ENCODE results near the gene PCNX2.

GRCh38 chr1:233088613-233089012 is 206.9 kb downstream of the PCNX2 start:
- TF ChIP-seq MYC (IDR thresholded peaks at IDR 0.05; ENCODE audit: insufficient read depth, insufficient read length, insufficient replicate concordance, low read length, severe bottlenecking), result no peak
- TF ChIP-seq STAT3 (IDR thresholded peaks at IDR 0.05; ENCODE audit: low read depth, low read length), result no peak
- no peak for TF ChIP-seq SREBF1 (IDR thresholded peaks at IDR 0.05; ENCODE audit: low read length)
- no peak for TF ChIP-seq ETV6 (conservative IDR thresholded peaks at IDR 0.05 in 1 of 2, IDR thresholded peaks at IDR 0.05 in 1 of 2; ENCODE audit: borderline replicate concordance in 1 of 2, low read depth in 1 of 2)
- no peak for TF ChIP-seq EP300 (IDR thresholded peaks at IDR 0.05; ENCODE audit: borderline replicate concordance in 1 of 2, control insufficient read depth in 1 of 2, low read depth in 2 of 2, low read length in 2 of 2)
- no peak for TF ChIP-seq SRF (IDR thresholded peaks at IDR 0.05; ENCODE audit: low read depth in 2 of 2, low read length in 2 of 2)

All from GM12878 (cell line).